Parathyroid adenoma (tissue), 2 donors: ENCODE data around the gene ISCU.

ENCODE experiments used
- H2AFZ ChIP-seq: fragments of 300-600 bp; sonication (generic); one replicate; pipeline ENCODE4 v1.7.0; 2017; ENCODE audit warnings: antibody characterized with exemption, mild to moderate bottlenecking
- H3K27ac ChIP-seq: fragments of 300-600 bp; sonication (generic); one replicate; pipeline ENCODE4 v1.7.0; 2017
- H3K27me3 ChIP-seq: fragments of 300-600 bp; sonication (generic); one replicate; pipeline ENCODE4 v1.7.0; 2017; ENCODE audit warnings: low read length; ENCODE audit not compliant: control insufficient read depth, insufficient read depth
- H3K36me3 ChIP-seq: fragments of 300-600 bp; sonication (generic); one replicate; pipeline ENCODE4 v1.7.0; 2017; ENCODE audit warnings: low read length; ENCODE audit not compliant: control insufficient read depth, insufficient read depth
- H3K4me1 ChIP-seq: fragments of 300-600 bp; sonication (generic); one replicate; pipeline ENCODE4 v1.7.0; 2017; ENCODE audit warnings: control low read depth
- H3K4me2 ChIP-seq: fragments of 300-600 bp; sonication (generic); one replicate; pipeline ENCODE4 v1.7.0; 2017; ENCODE audit warnings: low read length
- H3K4me3 ChIP-seq: fragments of 300-600 bp; sonication (generic); one replicate; pipeline ENCODE4 v1.7.0; 2017; ENCODE audit warnings: low read depth, low read length
- H3K79me2 ChIP-seq: fragments of 300-600 bp; sonication (generic); one replicate; pipeline ENCODE4 v1.7.0; 2017; ENCODE audit warnings: control low read depth
- H3K9ac ChIP-seq: fragments of 300-600 bp; sonication (generic); one replicate; pipeline ENCODE4 v1.7.0; 2017; ENCODE audit warnings: mild to moderate bottlenecking
- H3K9me3 ChIP-seq: fragments of 300-600 bp; sonication (generic); one replicate; pipeline ENCODE4 v1.7.0; 2017; ENCODE audit warnings: low read length; ENCODE audit not compliant: control insufficient read depth
- CTCF ChIP-seq: fragments of 300-600 bp; sonication (generic); IDR thresholded peaks from one replicate; pipeline ENCODE4 v1.7.0; 2017; ENCODE audit warnings: antibody characterized with exemption, mild to moderate bottlenecking
- donor health status: primary hyperparathyroidism.

ISCU gene

GRCh38 chr12:108577458-108577857 is 15.1 kb downstream of the ISCU start:
- H3K79me2 ChIP-seq: no peaks in the 10 kb centered on the region

GRCh38 chr12:108578264-108578663 is 15.9 kb downstream of the ISCU start:
- H3K9me3 ChIP-seq: no peaks in the 10 kb centered on the region
- H3K9ac ChIP-seq: no peak overlapping the region
- no peak for TF ChIP-seq CTCF
- no peak overlapping the region for H2AFZ ChIP-seq
- no peak overlapping the region for H3K4me3 ChIP-seq
- no peak overlapping the region for H3K27ac ChIP-seq
- no peak overlapping the region for H3K4me2 ChIP-seq
- no peaks in the 10 kb centered on the region for H3K27me3 ChIP-seq
- no peaks in the 10 kb centered on the region for H3K4me1 ChIP-seq
- H3K79me2 ChIP-seq: no peaks in the 10 kb centered on the region
- H3K36me3 ChIP-seq: no peaks in the 10 kb centered on the region

More at GRCh38 chr12:108577458-108577857, 15.1 kb downstream of the ISCU start:
- Histone ChIP-seq H3K4me3 (no peak overlapping the region), H3K27me3 (no peaks in the 10 kb centered on the region), H3K27ac (no peak overlapping the region), H3K4me2 (no peak overlapping the region), H3K9me3 (no peaks in the 10 kb centered on the region), H2AFZ (no peak overlapping the region), H3K36me3 (no peaks in the 10 kb centered on the region), H3K4me1 (no peaks in the 10 kb centered on the region), H3K9ac (no peak overlapping the region)
- no peak for TF ChIP-seq CTCF

- no peaks in the 10 kb centered on the region for H3K9me3 ChIP-seq
- H3K27me3 ChIP-seq: no peaks in the 10 kb centered on the region
- TF ChIP-seq CTCF: no peak
- no peak overlapping the region for H3K4me2 ChIP-seq
- H2AFZ ChIP-seq: no peak overlapping the region
- no peak overlapping the region for H3K27ac ChIP-seq
- H3K4me3 ChIP-seq: no peak overlapping the region
- H3K79me2 ChIP-seq: no peaks in the 10 kb centered on the region
- H3K9ac ChIP-seq: no peak overlapping the region
- H3K36me3 ChIP-seq: no peaks in the 10 kb centered on the region
- no peaks in the 10 kb centered on the region for H3K4me1 ChIP-seq
Measured at GRCh38 chr12:108578813-108579212, 16.4 kb downstream of the ISCU start.

GRCh38 chr12:108580531-108580930 is 18.1 kb downstream of the ISCU start:
- Histone ChIP-seq H3K4me1 (no peaks in the 10 kb centered on the region), H3K4me2 (no peak overlapping the region), H2AFZ (no peak overlapping the region), H3K27ac (no peak overlapping the region), H3K27me3 (no peaks in the 10 kb centered on the region), H3K9ac (no peak overlapping the region), H3K4me3 (no peak overlapping the region), H3K79me2 (no peaks in the 10 kb centered on the region), H3K9me3 (no peaks in the 10 kb centered on the region), H3K36me3 (no peaks in the 10 kb centered on the region)
- no peak for TF ChIP-seq CTCF
